ENCODE results near the gene CEP104. TPM values are rescaled to one million over a fixed set of nuclear protein-coding genes. Genes with fewer than 3 reads are reported as not detected.

The CEP104 gene
- total and polyA plus RNA-seq, 4 donors = 7.5 to 23.2 (median 12.0) TPM

DNA sequence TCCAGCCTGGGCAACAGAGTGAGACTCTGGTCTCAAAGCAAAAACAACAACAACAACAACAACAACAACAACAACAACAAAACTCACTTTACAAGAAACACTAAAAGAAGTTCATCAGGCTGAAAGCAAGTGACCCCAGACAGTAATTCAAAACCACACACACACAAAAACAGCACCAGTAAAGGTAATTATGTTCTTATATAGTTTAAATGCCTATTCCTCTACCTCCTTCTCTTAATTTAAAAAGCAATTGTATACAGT lies 41.4 kb upstream of the CEP104 start (continued):
- TF ChIP-seq, protein P1, sequence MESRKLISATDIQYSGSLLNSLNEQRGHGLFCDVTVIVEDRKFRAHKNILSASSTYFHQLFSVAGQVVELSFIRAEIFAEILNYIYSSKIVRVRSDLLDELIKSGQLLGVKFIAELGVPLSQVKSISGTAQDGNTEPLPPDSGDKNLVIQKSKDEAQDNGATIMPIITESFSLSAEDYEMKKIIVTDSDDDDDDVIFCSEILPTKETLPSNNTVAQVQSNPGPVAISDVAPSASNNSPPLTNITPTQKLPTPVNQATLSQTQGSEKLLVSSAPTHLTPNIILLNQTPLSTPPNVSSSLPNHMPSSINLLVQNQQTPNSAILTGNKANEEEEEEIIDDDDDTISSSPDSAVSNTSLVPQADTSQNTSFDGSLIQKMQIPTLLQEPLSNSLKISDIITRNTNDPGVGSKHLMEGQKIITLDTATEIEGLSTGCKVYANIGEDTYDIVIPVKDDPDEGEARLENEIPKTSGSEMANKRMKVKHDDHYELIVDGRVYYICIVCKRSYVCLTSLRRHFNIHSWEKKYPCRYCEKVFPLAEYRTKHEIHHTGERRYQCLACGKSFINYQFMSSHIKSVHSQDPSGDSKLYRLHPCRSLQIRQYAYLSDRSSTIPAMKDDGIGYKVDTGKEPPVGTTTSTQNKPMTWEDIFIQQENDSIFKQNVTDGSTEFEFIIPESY (IDR thresholded peaks at IDR 0.05) = no peak
- TF ChIP-seq YY1 (IDR thresholded peaks at IDR 0.05) (no peak), RXRA (IDR thresholded peaks at IDR 0.05) (no peak), FOXA1 (IDR thresholded peaks at IDR 0.05) (no peak)

DNA sequence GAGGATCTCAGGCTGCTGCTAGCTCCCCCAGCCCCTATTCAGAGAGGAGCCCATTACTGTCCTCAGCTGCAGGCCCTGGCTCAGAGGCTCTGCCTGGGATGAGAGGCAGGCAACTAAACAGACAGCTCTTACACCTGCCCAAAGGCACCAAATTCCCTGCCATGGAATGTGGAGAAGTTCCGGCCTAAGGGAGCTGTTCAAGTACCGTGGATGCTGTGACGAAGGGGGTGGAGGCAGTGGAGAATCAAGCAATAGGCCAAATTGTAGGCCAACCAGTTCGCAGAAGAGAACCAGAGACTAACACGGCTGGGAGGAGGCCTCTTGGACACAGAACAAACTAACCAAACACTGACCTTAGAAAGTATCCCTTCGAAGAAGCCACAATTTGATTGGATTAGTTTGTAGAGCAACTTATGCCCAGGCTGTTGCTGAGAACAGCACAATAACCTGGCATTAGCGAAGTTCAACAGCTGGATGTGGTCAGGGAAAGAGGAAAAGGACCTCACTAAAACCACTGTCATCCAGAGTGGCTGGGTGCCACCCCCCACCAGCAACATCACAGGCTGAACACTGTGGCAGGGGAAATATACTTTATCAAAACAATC lies 39.5 kb upstream of the CEP104 start:
- no peak for TF ChIP-seq YY1 (IDR thresholded peaks at IDR 0.05)
- no peak for TF ChIP-seq GABPA (IDR thresholded peaks at IDR 0.05 in 1 of 2, conservative IDR thresholded peaks at IDR 0.05 in 1 of 2)
- WGBS = 95% methylated on average over 7 of the region's 7 CpGs
- no peak overlapping the region for H3K4me3 ChIP-seq (ENCODE audit: low read depth in 1 of 3, low read length in 3 of 3)
- no peaks in the 10 kb centered on the region for H3K27me3 ChIP-seq (ENCODE audit: control insufficient read depth in 4 of 4, insufficient read depth in 4 of 4, low read length in 3 of 4)
- H3K9me3 ChIP-seq (ENCODE audit: control insufficient read depth in 4 of 4, low read length in 3 of 4) = no peaks in the 10 kb centered on the region
- peaks cover 0 to 3% (median 1%) of the 10 kb centered on the region in 4 donors for H3K36me3 ChIP-seq (ENCODE audit: control insufficient read depth in 4 of 4, insufficient read depth in 3 of 4, low read depth in 1 of 4, low read length in 3 of 4)
- peaks cover 2 to 10% (median 7%) of the 10 kb centered on the region in 4 donors for H3K4me1 ChIP-seq (ENCODE audit: control insufficient read depth in 4 of 4, insufficient read depth in 4 of 4, low read length in 3 of 4)
- DNase-seq (ENCODE audit: low spot score) = no peak
- no peak overlapping the region for H3K27ac ChIP-seq (ENCODE audit: low read depth in 1 of 2, low read length in 2 of 2)
- no peak overlapping the region for H3K9ac ChIP-seq (ENCODE audit: low read depth in 1 of 2, low read length in 2 of 2)

DNA sequence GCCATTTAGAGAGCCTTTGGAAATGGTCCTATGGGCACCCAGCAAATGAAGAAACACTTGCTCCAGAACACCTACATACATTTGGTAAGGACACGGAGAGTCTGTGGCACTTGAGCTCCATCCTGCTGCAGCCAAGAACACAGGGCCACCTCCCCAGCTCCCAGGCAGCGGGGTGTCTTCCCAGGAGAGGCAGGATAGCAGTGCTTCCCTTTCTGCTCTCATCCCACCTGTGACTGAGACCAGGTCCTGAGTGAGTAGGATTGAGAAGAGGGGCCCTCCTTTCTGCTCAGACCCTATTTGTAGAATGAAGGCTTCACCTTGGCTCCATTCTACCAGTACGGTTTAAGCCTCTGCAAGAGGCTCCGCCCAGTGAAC lies 38.9 kb upstream of the CEP104 start:
- 100% methylated on average over 4 of the region's 4 CpGs for WGBS
- Histone ChIP-seq H3K27ac (ENCODE audit: low read depth in 1 of 2, low read length in 2 of 2) (no peak overlapping the region), H3K4me1 (ENCODE audit: control insufficient read depth in 4 of 4, insufficient read depth in 4 of 4, low read length in 3 of 4) (peaks cover 2 to 6% (median 6%) of the 10 kb centered on the region in 4 donors), H3K36me3 (ENCODE audit: control insufficient read depth in 4 of 4, insufficient read depth in 3 of 4, low read depth in 1 of 4, low read length in 3 of 4) (peaks cover 0 to 4% (median 3%) of the 10 kb centered on the region in 4 donors), H3K27me3 (ENCODE audit: control insufficient read depth in 4 of 4, insufficient read depth in 4 of 4, low read length in 3 of 4) (no peaks in the 10 kb centered on the region), H3K4me3 (ENCODE audit: low read depth in 1 of 3, low read length in 3 of 3) (no peak overlapping the region), H3K9ac (ENCODE audit: low read depth in 1 of 2, low read length in 2 of 2) (no peak overlapping the region), H3K9me3 (ENCODE audit: control insufficient read depth in 4 of 4, low read length in 3 of 4) (no peaks in the 10 kb centered on the region)
- TF ChIP-seq, protein P1 (IDR thresholded peaks at IDR 0.05) = no peak
- TF ChIP-seq YY1 (IDR thresholded peaks at IDR 0.05) (no peak), HNF4G (IDR thresholded peaks at IDR 0.05) (no peak), EGR1 (IDR thresholded peaks at IDR 0.05; ENCODE audit: low read depth in 2 of 2) (no peak), RXRA (IDR thresholded peaks at IDR 0.05) (no peak), MAX (IDR thresholded peaks at IDR 0.05) (no peak), RAD21 (IDR thresholded peaks at IDR 0.05) (no peak), GABPA (IDR thresholded peaks at IDR 0.05 in 1 of 2, conservative IDR thresholded peaks at IDR 0.05 in 1 of 2) (no peak), HNF4A (conservative IDR thresholded peaks at IDR 0.05) (no peak)
- TF ChIP-seq, protein P2, sequence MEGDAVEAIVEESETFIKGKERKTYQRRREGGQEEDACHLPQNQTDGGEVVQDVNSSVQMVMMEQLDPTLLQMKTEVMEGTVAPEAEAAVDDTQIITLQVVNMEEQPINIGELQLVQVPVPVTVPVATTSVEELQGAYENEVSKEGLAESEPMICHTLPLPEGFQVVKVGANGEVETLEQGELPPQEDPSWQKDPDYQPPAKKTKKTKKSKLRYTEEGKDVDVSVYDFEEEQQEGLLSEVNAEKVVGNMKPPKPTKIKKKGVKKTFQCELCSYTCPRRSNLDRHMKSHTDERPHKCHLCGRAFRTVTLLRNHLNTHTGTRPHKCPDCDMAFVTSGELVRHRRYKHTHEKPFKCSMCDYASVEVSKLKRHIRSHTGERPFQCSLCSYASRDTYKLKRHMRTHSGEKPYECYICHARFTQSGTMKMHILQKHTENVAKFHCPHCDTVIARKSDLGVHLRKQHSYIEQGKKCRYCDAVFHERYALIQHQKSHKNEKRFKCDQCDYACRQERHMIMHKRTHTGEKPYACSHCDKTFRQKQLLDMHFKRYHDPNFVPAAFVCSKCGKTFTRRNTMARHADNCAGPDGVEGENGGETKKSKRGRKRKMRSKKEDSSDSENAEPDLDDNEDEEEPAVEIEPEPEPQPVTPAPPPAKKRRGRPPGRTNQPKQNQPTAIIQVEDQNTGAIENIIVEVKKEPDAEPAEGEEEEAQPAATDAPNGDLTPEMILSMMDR (IDR thresholded peaks at IDR 0.05; ENCODE audit: low read depth, low read length, missing input control) = no peak
- TF ChIP-seq, protein P3, sequence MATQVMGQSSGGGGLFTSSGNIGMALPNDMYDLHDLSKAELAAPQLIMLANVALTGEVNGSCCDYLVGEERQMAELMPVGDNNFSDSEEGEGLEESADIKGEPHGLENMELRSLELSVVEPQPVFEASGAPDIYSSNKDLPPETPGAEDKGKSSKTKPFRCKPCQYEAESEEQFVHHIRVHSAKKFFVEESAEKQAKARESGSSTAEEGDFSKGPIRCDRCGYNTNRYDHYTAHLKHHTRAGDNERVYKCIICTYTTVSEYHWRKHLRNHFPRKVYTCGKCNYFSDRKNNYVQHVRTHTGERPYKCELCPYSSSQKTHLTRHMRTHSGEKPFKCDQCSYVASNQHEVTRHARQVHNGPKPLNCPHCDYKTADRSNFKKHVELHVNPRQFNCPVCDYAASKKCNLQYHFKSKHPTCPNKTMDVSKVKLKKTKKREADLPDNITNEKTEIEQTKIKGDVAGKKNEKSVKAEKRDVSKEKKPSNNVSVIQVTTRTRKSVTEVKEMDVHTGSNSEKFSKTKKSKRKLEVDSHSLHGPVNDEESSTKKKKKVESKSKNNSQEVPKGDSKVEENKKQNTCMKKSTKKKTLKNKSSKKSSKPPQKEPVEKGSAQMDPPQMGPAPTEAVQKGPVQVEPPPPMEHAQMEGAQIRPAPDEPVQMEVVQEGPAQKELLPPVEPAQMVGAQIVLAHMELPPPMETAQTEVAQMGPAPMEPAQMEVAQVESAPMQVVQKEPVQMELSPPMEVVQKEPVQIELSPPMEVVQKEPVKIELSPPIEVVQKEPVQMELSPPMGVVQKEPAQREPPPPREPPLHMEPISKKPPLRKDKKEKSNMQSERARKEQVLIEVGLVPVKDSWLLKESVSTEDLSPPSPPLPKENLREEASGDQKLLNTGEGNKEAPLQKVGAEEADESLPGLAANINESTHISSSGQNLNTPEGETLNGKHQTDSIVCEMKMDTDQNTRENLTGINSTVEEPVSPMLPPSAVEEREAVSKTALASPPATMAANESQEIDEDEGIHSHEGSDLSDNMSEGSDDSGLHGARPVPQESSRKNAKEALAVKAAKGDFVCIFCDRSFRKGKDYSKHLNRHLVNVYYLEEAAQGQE (IDR thresholded peaks at IDR 0.05) = no peak
- DNase-seq (ENCODE audit: low spot score) = no peak

Data from liver (tissue), 9 donors.